Measurements from ENCODE around the gene XYLT1.

GRCh38 chr16:17304106-17304490 lies 166.7 kb downstream of the XYLT1 start:
- TF ChIP-seq CTCF (IDR thresholded peaks at IDR 0.05 in 2 of 3, conservative IDR thresholded peaks at IDR 0.05 in 1 of 3; ENCODE audit: insufficient read depth in 2 of 3, low read depth in 1 of 3, low read length in 3 of 3), result no peak
- TF ChIP-seq DDX20 (tag; IDR thresholded peaks at IDR 0.05; ENCODE audit: low read depth), result no peak
- no peak for TF ChIP-seq EP300 (IDR thresholded peaks at IDR 0.05; ENCODE audit: low read length)
- TF ChIP-seq FOXK2 (conservative IDR thresholded peaks at IDR 0.05 in 1 of 2, IDR thresholded peaks at IDR 0.05 in 1 of 2; ENCODE audit: low read depth in 2 of 2), result no peak
- no peak for TF ChIP-seq GTF2F1 (IDR thresholded peaks at IDR 0.05; ENCODE audit: low read depth, low read length)
- no peak for TF ChIP-seq ZKSCAN1 (IDR thresholded peaks at IDR 0.05; ENCODE audit: low read depth, low read length)
- no peak for TF ChIP-seq SOX6 (IDR thresholded peaks at IDR 0.05)
- no peak for TF ChIP-seq ZNF282 (CRISPR knock-in tag; IDR thresholded peaks at IDR 0.05)
- no peak for TF ChIP-seq ZNF592 (IDR thresholded peaks at IDR 0.05)
- no peak for TF ChIP-seq SIRT6 (IDR thresholded peaks at IDR 0.05; ENCODE audit: low read depth, low read length)
- no peak for TF ChIP-seq POLR2A (conservative IDR thresholded peaks at IDR 0.05)
- TF ChIP-seq CEBPG (CRISPR knock-in tag; IDR thresholded peaks at IDR 0.05), result no peak
- TF ChIP-seq CEBPG (tag; conservative IDR thresholded peaks at IDR 0.05 in 1 of 2, IDR thresholded peaks at IDR 0.05 in 1 of 2), result no peak
- no peak for TF ChIP-seq CREB1 (IDR thresholded peaks at IDR 0.05)
- no peak for TF ChIP-seq CREB1 (CRISPR knock-in tag; IDR thresholded peaks at IDR 0.05)

Data from K562 (cell line).